ENCODE measurements around the gene MCMBP.
A peak's percentile ranks its signal among the peaks of the same experiment; 100 is the strongest.
"Not testable (repeated sequence)": the region's sequence is repeated elsewhere in the genome, so short reads cannot be mapped to it uniquely, and the experiment has no call there.

The MCMBP gene

DNA sequence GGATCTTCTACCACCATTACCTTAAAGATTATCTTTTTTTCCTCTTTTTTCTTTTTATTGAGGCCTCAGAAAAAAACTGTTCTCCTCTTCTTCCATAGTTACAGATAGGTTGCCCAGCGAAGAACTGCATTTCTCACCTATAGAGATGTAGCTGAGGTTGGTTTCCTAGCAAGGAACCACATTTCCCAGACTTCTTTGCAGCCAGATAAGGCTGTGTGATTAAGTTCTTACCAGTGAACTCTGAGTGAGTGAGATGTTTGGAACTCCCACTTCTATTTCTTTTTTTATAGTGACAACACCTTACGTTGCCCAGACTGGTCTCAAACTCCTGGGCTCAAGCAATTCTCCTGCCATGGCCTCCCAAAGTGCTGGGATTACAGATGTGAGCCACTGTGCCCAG is 5.9 kb upstream of the MCMBP start:
- no peak for DNase-seq (ENCODE audit: low spot score)

DNA sequence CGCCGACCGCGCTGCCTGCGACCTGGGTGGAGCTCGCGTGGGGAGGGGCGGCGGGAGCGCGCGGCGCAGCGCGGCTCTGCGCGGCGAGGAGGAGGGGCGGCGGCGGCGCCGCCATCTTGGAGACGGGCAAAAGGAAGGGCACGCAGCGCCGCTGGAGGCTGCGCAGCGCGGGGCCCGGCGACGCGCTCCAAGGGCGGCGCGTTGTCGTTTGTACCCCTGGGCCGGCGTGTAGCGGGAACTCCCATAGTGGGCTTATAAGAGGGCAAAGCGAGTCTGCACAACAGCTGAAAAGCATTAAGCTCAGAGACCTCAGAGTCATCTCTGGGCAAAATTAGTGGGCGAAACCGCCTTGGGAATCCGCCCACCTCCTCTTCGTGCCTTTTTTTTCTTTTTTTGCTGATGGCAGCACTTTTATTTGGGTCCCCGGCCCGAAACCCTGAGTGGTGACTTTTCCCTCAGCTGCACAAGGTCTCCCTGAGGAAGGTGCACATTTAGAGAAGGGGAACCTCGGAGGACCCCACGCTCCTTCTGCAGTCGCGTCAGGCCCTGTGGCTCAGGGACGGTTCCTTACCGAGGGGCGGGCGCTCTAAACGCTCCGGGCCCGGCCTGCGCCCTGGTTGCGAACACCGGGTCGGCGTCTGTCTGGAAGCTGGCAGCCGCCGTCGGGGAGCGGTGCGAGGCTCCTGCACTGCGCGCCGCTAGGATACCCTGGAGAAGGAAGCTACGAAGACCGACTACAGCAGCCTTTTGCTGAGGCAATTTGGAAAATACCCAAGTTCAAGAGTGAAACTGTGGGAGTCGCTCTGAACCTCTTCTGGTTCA is 428 bp upstream of the MCMBP start:
- peak; percentile 90 for DNase-seq (ENCODE audit: low spot score)

GRCh38 chr10:119871881-119872609 is 598 bp downstream of the MCMBP start:
- DNase-seq (ENCODE audit: low spot score) = peak; percentile 42

GRCh38 chr10:119869398-119869797 is 3.2 kb downstream of the MCMBP start:
- not testable (repeated sequence) for DNase-seq (ENCODE audit: low spot score)

GRCh38 chr10:119867317-119867716 is 5.3 kb downstream of the MCMBP start:
- DNase-seq (ENCODE audit: low spot score) = no peak

DNA sequence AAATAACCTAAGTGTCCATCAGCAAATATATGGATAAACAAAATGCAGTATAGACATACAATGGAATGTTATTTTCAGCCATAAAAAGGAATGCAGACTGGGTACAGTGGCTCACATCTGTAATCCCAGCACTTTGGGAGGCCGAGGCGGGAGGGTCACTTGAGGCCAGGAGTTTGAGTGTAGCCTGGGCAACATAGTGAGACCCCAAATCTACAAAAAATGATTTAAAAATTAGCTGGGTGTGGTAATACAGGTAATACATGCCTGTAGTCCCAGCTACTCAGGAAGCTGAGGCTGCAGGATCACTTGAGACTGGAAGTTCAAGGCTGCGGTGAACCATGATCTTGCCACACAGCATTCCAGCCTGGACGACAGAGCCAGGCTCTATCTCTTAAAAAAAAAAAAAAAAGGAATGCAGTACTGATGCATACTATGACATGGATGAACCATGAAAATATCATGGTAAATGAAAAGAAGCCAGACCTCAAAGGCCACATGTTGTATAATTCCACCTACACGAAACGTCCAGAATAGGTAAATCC is 6.9 kb downstream of the MCMBP start:
- DNase-seq (ENCODE audit: low spot score) = no peak

DNA sequence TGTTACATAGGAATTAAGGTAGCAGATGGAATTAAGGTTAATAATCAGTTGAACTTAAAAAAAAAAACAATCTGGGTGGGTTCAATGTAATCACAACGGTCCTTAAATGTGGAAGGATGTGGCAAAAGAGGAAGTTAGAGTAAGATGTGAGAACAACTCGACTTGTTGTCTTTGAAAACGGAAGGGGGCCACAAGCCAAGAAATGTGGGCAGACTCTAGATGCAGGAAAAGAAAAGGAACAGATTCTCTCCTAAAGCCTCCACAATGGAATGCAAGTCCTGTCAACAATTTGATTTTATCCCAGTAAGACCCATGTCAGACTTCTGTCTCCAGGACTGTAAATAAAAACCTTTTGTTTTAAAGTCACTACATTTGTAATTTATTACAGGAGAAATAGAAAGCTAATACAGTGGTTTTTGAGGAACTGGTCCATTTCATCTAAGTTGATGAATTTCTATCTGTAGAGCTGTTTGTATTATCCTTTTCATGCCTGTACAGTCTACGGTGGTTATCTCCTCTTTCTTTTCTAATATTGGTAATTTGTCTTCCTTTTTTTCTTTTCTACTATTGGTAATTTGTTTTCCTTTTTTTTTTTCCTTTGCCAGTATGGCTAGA is 8.6 kb downstream of the MCMBP start:
- no peak for DNase-seq (ENCODE audit: low spot score)

DNA sequence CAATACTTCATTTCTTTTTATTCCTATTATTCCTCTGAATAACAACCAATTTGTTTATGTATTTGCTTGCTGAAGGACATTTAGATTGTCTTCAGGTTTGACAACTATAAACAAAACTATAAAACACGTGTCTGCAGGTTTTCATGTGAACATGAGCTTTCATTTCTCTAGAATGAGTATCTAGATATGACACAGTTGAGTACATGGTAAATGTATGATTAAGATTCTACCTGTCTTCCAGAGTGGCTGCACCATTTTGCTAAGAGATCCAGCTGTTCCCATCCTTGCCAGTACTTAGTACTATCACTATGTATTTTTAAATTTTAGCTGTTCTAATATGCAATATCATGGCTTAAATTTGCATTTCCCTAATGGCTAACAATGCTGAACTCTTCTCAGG is 10.1 kb downstream of the MCMBP start:
- no peak for DNase-seq (ENCODE audit: low spot score)

GRCh38 chr10:119860866-119861607 is 11.6 kb downstream of the MCMBP start:
- no peak for DNase-seq (ENCODE audit: low spot score)

- peak; percentile 61 for DNase-seq (ENCODE audit: low spot score)
Observed at GRCh38 chr10:119859420-119860258, 13.0 kb downstream of the MCMBP start.

DNA sequence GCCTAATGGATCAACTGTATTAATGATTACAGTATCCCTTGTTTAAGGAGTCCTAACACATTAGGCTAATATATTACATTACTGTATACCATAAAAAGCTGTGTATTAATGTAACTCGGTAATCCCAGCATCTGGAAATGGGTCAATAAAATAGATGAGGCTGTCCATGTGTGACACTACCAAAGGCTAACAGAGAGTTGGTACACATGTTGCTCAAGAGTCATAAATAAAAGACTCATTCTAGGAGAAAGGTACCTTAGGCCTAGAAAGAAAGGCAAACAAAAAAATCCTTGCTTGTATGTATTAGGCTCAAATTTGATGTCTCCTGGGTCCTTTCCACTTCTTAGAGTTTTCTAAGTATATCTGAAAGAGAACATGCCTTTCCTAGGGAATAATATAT is 14.6 kb downstream of the MCMBP start:
- no peak for DNase-seq (ENCODE audit: low spot score)

- no peak for DNase-seq (ENCODE audit: low spot score)
Observed at GRCh38 chr10:119853574-119853973, 19.1 kb downstream of the MCMBP start.

DNA sequence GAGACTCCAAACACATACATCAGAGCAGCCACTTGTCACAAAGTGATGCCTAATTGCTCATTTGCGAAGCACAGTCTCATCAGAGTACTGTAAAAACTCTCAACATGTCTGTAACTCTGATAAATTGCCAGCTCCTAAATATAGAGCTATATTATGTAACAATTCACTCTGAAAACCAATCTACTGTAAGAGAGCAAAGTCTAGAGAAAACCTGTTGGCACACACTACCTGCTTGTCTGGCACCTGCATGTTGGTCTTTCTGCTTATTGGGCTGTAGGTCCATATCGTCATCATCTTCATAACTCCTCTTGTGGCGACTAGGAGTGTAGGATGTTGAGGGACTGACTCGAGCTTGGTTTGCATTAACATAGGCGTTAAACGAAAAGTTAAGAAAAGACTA is 19.8 kb downstream of the MCMBP start:
- no peak for DNase-seq (ENCODE audit: low spot score)

GRCh38 chr10:119852277-119852676 is 20.4 kb downstream of the MCMBP start:
- DNase-seq (ENCODE audit: low spot score) = no peak

GRCh38 chr10:119849944-119850343 is 22.7 kb downstream of the MCMBP start:
- no peak for DNase-seq (ENCODE audit: low spot score)

DNA sequence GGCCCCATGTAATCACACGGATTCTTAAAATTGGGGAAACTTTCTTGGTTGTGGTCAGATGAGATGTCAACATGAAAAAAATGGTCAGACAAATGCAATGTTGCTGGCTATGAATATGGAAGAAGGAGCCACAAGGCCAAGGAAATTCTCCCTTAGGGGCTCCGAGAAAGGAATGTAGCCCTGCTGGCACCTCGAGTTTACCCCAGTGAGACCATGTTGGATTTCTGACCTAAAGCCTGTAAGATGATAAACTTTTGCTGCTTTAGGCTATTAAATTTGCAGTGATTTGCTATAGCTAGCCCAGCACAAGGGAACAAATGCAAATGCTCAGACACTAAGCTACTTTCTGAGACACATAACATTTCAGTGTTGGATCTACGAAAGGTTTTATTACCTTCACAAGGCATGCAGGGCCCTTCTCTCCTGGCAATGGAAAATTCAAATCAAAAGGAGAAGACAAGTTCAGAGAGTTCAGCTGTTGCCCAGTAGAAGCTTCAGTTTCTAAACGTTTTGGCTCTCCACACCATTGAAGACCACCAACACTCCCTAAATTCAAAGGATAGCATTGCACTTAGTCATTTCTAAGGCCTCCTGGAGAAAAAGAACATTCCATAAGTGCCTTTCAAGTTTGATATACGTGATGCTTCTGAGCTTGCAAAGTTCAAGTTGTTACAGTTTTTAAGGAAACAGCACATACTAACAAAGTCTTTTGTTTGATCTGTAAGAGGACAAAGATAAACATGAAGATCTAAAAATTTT is 23.4 kb downstream of the MCMBP start:
- no peak for DNase-seq (ENCODE audit: low spot score)

GRCh38 chr10:119845656-119846055 is 27.0 kb downstream of the MCMBP start:
- no peak for DNase-seq (ENCODE audit: low spot score)

DNA sequence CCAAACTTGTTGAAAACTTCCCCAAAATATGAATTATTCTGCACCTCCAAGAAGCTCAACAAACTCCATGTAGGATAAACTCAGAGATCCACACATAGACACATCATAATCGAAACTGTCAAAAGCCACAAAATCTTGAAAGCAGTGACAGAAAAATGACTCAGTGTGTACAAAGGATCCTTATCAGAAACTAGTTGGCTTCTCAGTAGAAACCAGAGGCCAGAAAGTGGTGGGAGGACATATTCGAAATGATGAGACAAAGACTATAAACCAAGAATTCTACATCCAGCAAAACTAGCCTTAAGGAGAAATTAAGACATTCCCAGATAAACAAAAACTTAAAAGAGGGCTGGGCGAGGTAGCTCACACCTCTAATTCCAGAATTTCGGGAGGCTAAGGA is 38.5 kb downstream of the MCMBP start:
- DNase-seq (ENCODE audit: low spot score) = peak; percentile 11

DNA sequence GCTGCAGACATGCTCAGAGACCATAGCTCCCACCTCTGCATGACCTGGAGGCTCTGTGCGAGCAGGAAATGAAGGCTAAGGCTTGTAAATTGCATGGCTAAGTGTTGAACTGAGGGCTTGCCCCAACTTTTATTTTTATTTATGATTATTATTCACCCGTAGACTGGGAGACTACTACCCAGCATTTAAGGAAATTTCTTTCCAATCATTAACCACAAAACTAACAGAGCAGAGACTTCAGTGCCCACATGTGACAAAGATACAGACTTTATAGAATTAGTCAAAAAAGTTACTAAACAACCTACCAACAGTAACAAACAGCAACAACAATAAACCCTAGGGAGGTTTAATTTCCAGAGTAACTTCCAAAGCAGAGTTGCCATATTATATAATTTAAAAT is 39.7 kb downstream of the MCMBP start:
- no peak for DNase-seq (ENCODE audit: low spot score)

DNA sequence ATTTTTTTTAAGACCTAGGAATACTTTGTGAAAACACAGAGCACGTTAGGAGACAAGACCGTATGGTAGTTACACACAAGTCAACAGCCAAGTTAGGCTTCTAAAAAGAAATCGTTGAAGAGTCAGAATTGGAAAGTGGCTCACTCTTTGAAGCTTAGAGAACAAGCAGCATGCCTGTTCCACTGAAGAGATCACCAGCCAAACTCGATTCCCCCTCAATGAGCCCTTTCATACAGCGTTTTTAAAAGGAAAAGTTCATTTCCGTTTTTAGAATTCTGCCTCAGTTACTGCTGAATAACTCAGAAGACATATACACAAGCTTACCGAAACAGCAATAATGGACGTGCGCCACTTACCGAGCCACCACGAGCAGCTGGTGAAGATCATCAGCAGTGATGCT is 41.0 kb downstream of the MCMBP start:
- DNase-seq (ENCODE audit: low spot score) = no peak

All from CD4-positive, alpha-beta T cell treated with Interleukin-2 at 100 ng/mL for 4 hours (primary cell).